ENCODE results near the gene PEX10.

GRCh38 chr1:2446394-2446793 is 34.0 kb upstream of the PEX10 start:
- TF ChIP-seq CTCF (IDR thresholded peaks at IDR 0.05 in 4 of 5, conservative IDR thresholded peaks at IDR 0.05 in 1 of 5): no peak
- TF ChIP-seq POLR2A (IDR thresholded peaks at IDR 0.05): no peak

All from gastrocnemius medialis (tissue), 4 donors.